Upper lobe of left lung (tissue), 6 donors: ENCODE data around the gene FAM229A. TPM values are rescaled to one million over a fixed set of nuclear protein-coding genes. Genes with fewer than 3 reads are reported as not detected.

Experiments
- ATAC-seq, 2 donors: fragments of 200-7000 bp; cut with Tn5 transposase; one replicate each; pipeline ENCODE4 v1.9.1; 2022; ENCODE audit warnings: mild to moderate bottlenecking in 2 of 2, moderate library complexity in 2 of 2; ENCODE audit not compliant: low FRiP score in 2 of 2
- DNase-seq, 2 donors: peaks; one replicate each; pipeline ENCODE4 v3.0.0-alpha.2; 2019 to 2020
- H3K27ac ChIP-seq, 4 donors: fragments of 200-600 bp; sonication (generic); one replicate each; pipeline ENCODE4 v1.5.1; 2016 to 2019
- H3K27me3 ChIP-seq, 4 donors: fragments of 200-600 bp; sonication (generic); one replicate each; pipeline ENCODE4 v1.5.1; 2017 to 2019
- H3K36me3 ChIP-seq, 4 donors: fragments of 200-600 bp; sonication (generic); one replicate each; pipeline ENCODE4 v1.5.1; 2016 to 2019
- H3K4me1 ChIP-seq, 4 donors: fragments of 200-600 bp; sonication (generic); one replicate each; pipeline ENCODE4 v1.5.1; 2018 to 2019
- H3K4me3 ChIP-seq, 4 donors: fragments of 200-600 bp; sonication (generic); one replicate each; pipeline ENCODE4 v1.5.1; 2017 to 2019; ENCODE audit warnings: mild to moderate bottlenecking in 2 of 4, moderate library complexity in 1 of 4
- H3K9me3 ChIP-seq, 4 donors: fragments of 200-600 bp; sonication (generic); one replicate each; pipeline ENCODE4 v1.5.1; 2018 to 2019
- CTCF ChIP-seq, 6 experiments: fragments of 450-650 bp in 4 of 6; fragments of 200-600 bp in 2 of 6; sonication (generic) in 2 of 6; IDR thresholded peaks; one replicate each; pipeline ENCODE4 v1.5.1; 2016 to 2019; ENCODE audit warnings: antibody characterized with exemption in 6 of 6
- EP300 ChIP-seq, 4 donors: sonication (generic); formaldehyde crosslinking; IDR thresholded peaks; one replicate each; pipeline ENCODE4 v1.5.1; 2017; ENCODE audit warnings: antibody characterized with exemption in 4 of 4, control low read depth in 2 of 4
- POLR2A ChIP-seq, 4 donors: fragments of 450-650 bp; IDR thresholded peaks; one replicate each; pipeline ENCODE4 v1.5.1; 2016 to 2017; ENCODE audit warnings: antibody characterized with exemption in 4 of 4, mild to moderate bottlenecking in 2 of 4
- POLR2AphosphoS5 ChIP-seq, 2 donors: sonication (generic); formaldehyde crosslinking; IDR thresholded peaks; one replicate each; pipeline ENCODE4 v1.5.1; 2017; ENCODE audit warnings: antibody characterized with exemption in 2 of 2
- WGBS, 2 donors: methylation state at CpG; one replicate each; pipeline ENCODE4 v1.1.5; 2017 to 2018; 5-methylcytosine and 5-hydroxymethylcytosine counted together
- total RNA-seq, 6 donors: library from RNA; depleted of rRNA in 4 of 6; stranded (reverse); fragments of >200 nt in 4 of 6; gene quantifications; one replicate each; pipeline versions ENCODE4 v1.1.0 to v1.2.1, GENCODE V29; 2016 to 2021
- donor health status: DM: no; HTN: no; CAD: no; lungs with moderate emphysema.
- donor health status: DM: no; HTN: yes; CAD: no; lungs with severe emphysema.

FAM229A gene
- 10 to 100 TPM in 3 of 6 donors, 1 to 10 TPM in 3; 4.3 to 43.0 (median 10.5) TPM for total RNA-seq

DNA sequence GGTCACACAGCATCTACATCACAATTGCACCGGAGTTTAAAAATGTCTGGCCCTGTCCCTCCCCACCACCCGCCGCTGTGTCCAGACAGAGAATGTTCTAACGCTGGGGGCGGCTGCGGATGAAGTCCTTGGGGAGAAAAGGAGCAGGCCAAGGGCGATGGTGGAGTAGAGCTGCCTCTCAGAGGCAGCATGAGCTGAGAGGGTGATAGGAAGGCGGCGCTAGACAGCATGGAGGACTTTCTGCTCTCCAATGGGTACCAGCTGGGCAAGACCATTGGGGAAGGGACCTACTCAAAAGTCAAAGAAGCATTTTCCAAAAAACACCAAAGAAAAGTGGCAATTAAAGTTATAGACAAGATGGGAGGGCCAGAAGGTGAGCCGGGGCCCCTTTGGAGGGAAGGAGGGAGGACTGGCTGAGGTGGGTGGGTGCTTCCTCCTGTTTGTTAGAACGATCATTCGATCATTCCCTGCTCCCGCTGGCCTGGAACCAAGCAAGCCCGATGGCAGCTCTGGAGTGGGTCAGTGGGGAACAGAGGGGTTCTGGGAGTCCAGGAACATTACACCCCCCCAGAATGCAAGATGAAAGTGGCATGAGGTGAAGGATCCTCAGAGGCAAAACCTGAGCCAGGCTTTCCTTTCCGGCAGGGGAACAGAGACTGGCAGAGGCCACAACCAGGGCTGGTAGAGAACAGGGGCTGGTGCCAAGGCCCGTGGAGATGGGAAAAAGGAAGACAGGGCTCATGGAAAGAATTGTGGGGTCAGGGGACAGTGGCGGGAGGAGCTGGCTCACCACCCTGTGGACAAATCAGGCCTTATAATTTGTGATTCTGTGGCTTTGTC is at the start of gene FAM229A, which contains the start of gene TSSK3:
FAM229A (minus strand) TSS at position 12 of the 840 bp plus-strand sequence. CDS start 394 bp downstream, outside the sequence.
TSSK3 (plus strand) TSS at position 66 of the 840 bp plus-strand sequence; CDS start at position 229, 163 bp downstream.
- TF ChIP-seq POLR2AphosphoS5 (IDR thresholded peaks at IDR 0.05) (no peak), POLR2A (IDR thresholded peaks at IDR 0.05) (no peak), EP300 (IDR thresholded peaks at IDR 0.05) (no peak), CTCF (IDR thresholded peaks at IDR 0.05) (no peak)
- Histone ChIP-seq H3K4me1 (peaks cover 13 to 24% (median 15%) of the 10 kb centered on the region in 4 donors), H3K4me3 (peak within 1 kb of the TSS; percentile 16 to 47 (median 39)), H3K9me3 (no peaks in the 10 kb centered on the region), H3K27me3 (peaks cover 0 to 4% (median 0%) of the 10 kb centered on the region in 4 donors), H3K36me3 (peaks cover 10 to 46% (median 28%) of the 10 kb centered on the region in 4 donors), H3K27ac (peak within 1 kb of the TSS in 1 of 4 donors; percentile 60)
- WGBS, 2 donors = 68 to 83% methylated on average over 16 to 17 of the region's 17 CpGs
- ATAC-seq (no peak), DNase-seq (no peak)

GRCh38 chr1:32411261-32411660 is 49.0 kb upstream of the FAM229A start:
- no peak for TF ChIP-seq CTCF (IDR thresholded peaks at IDR 0.05)
- no peak for TF ChIP-seq POLR2A (IDR thresholded peaks at IDR 0.05)
- no peak for TF ChIP-seq POLR2AphosphoS5 (IDR thresholded peaks at IDR 0.05)
- TF ChIP-seq EP300 (IDR thresholded peaks at IDR 0.05) = no peak
- Histone ChIP-seq H3K27me3 (no peaks in the 10 kb centered on the region), H3K4me1 (no peaks in the 10 kb centered on the region), H3K27ac (no peak overlapping the region), H3K9me3 (peaks cover 0 to 5% (median 0%) of the 10 kb centered on the region in 4 donors), H3K4me3 (no peak overlapping the region), H3K36me3 (no peaks in the 10 kb centered on the region)
- ATAC-seq (no peak), DNase-seq (no peak)

GRCh38 chr1:32406629-32407111 is 44.4 kb upstream of the FAM229A start:
- DNase-seq (no peak), ATAC-seq (no peak)
- TF ChIP-seq CTCF (IDR thresholded peaks at IDR 0.05) (no peak), POLR2A (IDR thresholded peaks at IDR 0.05) (no peak), EP300 (IDR thresholded peaks at IDR 0.05) (no peak), POLR2AphosphoS5 (IDR thresholded peaks at IDR 0.05) (no peak)
- Histone ChIP-seq H3K9me3 (no peaks in the 10 kb centered on the region), H3K27me3 (no peaks in the 10 kb centered on the region), H3K4me1 (no peaks in the 10 kb centered on the region), H3K36me3 (no peaks in the 10 kb centered on the region), H3K27ac (no peak overlapping the region), H3K4me3 (no peak overlapping the region)
- 80 to 85% methylated on average over 2 to 4 of the region's 4 CpGs for WGBS, 2 donors

DNA sequence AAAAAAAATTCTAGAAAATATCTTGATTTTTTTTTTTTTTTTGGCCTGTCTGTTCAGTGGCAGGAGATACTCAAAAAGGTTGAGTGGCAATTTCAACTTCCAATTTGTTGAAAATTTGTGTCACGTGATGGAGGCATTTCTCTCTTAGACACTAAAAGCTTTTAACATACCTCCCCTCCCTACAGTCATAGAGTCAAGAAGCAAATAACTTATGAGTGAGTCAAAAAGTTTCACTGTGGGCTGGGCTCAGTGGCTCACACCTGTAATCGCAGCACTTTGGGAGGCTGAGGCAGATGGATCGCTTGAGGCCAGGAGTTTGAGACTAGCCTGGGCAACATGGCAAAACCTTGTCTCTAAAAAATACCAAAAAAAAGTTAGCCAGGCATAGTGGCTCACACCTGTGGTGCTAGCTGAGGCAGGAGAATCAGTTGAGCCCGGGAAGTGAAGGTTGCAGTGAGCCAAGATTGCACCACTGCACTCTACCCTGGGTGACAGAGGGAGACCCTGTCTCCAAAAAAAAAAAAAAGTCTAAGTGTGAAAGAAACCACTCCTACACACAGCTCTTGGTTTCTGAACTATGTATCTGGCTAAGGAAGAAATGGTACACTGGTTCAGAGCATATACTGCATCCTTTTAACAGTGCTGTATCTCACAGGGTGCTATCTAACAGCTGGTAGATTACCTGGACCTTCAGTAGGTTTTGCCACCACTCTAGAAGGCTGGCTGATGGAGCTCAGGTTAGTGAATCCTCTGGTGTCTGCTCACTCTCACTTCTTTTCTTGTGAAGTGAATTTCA is 43.6 kb upstream of the FAM229A start:
- ATAC-seq = no peak
- no peak for TF ChIP-seq EP300 (IDR thresholded peaks at IDR 0.05)
- TF ChIP-seq POLR2AphosphoS5 (IDR thresholded peaks at IDR 0.05) = no peak

GRCh38 chr1:32404946-32405345 is 42.7 kb upstream of the FAM229A start:
- ATAC-seq = no peak
- WGBS, 2 donors = 39 to 86% methylated on average over 1 to 2 of the region's 2 CpGs

More for the DNA sequence above, 43.6 kb upstream of the FAM229A start:
- H3K36me3 ChIP-seq = no peaks in the 10 kb centered on the region
- no peaks in the 10 kb centered on the region for H3K9me3 ChIP-seq
- peaks cover 2 to 4% (median 3%) of the 10 kb centered on the region in 4 donors for H3K4me1 ChIP-seq
- H3K4me3 ChIP-seq = no peak overlapping the region
- no peak overlapping the region for H3K27ac ChIP-seq
- no peak for DNase-seq
- 85 to 90% methylated on average over 4 of the region's 4 CpGs for WGBS, 2 donors
- no peaks in the 10 kb centered on the region for H3K27me3 ChIP-seq

More at GRCh38 chr1:32404946-32405345, 42.7 kb upstream of the FAM229A start:
- Histone ChIP-seq H3K4me3 (no peak overlapping the region), H3K36me3 (no peaks in the 10 kb centered on the region), H3K9me3 (no peaks in the 10 kb centered on the region), H3K27ac (no peak overlapping the region), H3K27me3 (no peaks in the 10 kb centered on the region), H3K4me1 (peaks cover 2 to 4% (median 3%) of the 10 kb centered on the region in 4 donors)
- TF ChIP-seq EP300 (IDR thresholded peaks at IDR 0.05) (no peak), POLR2AphosphoS5 (IDR thresholded peaks at IDR 0.05) (no peak), POLR2A (IDR thresholded peaks at IDR 0.05) (no peak), CTCF (IDR thresholded peaks at IDR 0.05) (no peak)
- no peak for DNase-seq
